Articular chondrocyte of knee joint (primary cell): ENCODE data around the gene RNLS. TPM values are rescaled to one million over a fixed set of nuclear protein-coding genes. Genes with fewer than 3 reads are reported as not detected.

Experiments used
- small RNA-seq: library from RNA; depleted of rRNA; stranded (forward); fragments of <200 nt; gene quantifications from one replicate; pipeline ENCODE3, GENCODE V24; 2012
- total RNA-seq: library from RNA; depleted of rRNA; stranded (reverse); fragments of >200 nt; gene quantifications from 2 replicates; pipeline ENCODE4 v1.2.3, GENCODE V29; 2012

Gene RNLS
- total RNA-seq, result 15.2 and 19.0 TPM in 2 replicates

GRCh38 chr10:88582806-88583583 lies at the start of gene RNLS:
RNLS (minus strand) TSS chr10:88583318.

GRCh38 chr10:88586462-88586861 lies 3.3 kb upstream of the RNLS start, which contains the start of gene LIPJ:
LIPJ (plus strand) TSS chr10:88586762; CDS start chr10:88590688, 3,926 bp downstream.

Small RNA genes within 50 kb of the gene (small RNA-seq; reads per million reads assigned to genes)
- gene AL353149.1 (not detected), gene RF00019 (not detected)

Other genes with a start within 250 kb of the RNLS start
- under 0.01 and 0.11 TPM in 2 replicates for gene LIPJ, start 3.4 kb upstream of the RNLS start, total RNA-seq
- gene LIPF, start 81.1 kb upstream of the RNLS start, total RNA-seq, result not detected in 2 replicates
- gene LIPK, start 122.9 kb upstream of the RNLS start, total RNA-seq, result not detected in 2 replicates
- gene LIPN, start 176.7 kb upstream of the RNLS start, total RNA-seq, result not detected in 2 replicates
- gene LIPM, start 219.4 kb upstream of the RNLS start, total RNA-seq, result not detected in 2 replicates